ENCODE data around the gene JMJD8.

The JMJD8 gene

GRCh38 chr16:633336-634050, 50.6 kb downstream of the JMJD8 start:
- TF ChIP-seq, protein P1, sequence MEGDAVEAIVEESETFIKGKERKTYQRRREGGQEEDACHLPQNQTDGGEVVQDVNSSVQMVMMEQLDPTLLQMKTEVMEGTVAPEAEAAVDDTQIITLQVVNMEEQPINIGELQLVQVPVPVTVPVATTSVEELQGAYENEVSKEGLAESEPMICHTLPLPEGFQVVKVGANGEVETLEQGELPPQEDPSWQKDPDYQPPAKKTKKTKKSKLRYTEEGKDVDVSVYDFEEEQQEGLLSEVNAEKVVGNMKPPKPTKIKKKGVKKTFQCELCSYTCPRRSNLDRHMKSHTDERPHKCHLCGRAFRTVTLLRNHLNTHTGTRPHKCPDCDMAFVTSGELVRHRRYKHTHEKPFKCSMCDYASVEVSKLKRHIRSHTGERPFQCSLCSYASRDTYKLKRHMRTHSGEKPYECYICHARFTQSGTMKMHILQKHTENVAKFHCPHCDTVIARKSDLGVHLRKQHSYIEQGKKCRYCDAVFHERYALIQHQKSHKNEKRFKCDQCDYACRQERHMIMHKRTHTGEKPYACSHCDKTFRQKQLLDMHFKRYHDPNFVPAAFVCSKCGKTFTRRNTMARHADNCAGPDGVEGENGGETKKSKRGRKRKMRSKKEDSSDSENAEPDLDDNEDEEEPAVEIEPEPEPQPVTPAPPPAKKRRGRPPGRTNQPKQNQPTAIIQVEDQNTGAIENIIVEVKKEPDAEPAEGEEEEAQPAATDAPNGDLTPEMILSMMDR (IDR thresholded peaks at IDR 0.05; ENCODE audit: insufficient read depth, low read depth, low read length, missing control alignments) = no peak
- no peak overlapping the region for H3K4me3 ChIP-seq (ENCODE audit: low read length)
- DNase-seq (ENCODE audit: low read depth) = no peak

DNA sequence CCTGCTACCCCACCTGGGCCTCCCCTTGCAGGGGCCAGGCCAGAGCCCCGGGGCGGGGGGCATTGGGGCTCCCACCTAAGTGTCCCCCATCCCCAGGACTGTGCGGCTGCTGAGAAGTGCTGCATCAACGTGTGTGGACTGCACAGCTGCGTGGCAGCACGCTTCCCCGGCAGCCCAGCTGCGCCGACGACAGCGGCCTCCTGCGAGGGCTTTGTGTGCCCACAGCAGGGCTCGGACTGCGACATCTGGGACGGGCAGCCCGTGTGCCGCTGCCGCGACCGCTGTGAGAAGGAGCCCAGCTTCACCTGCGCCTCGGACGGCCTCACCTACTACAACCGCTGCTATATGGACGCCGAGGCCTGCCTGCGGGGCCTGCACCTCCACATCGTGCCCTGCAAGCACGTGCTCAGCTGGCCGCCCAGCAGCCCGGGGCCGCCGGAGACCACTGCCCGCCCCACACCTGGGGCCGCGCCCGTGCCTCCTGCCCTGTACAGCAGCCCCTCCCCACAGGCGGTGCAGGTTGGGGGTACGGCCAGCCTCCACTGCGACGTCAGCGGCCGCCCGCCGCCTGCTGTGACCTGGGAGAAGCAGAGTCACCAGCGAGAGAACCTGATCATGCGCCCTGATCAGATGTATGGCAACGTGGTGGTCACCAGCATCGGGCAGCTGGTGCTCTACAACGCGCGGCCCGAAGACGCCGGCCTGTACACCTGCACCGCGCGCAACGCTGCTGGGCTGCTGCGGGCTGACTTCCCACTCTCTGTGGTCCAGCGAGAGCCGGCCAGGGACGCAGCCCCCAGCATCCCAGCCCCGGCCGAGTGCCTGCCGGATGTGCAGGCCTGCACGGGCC, 51.4 kb downstream of the JMJD8 start:
- no peak for DNase-seq (ENCODE audit: low read depth)
- TF ChIP-seq, protein P1 (IDR thresholded peaks at IDR 0.05; ENCODE audit: insufficient read depth, low read depth, low read length, missing control alignments) = no peak
- no peak overlapping the region for H3K4me3 ChIP-seq (ENCODE audit: low read length)

GRCh38 chr16:631808-632358, 52.3 kb downstream of the JMJD8 start:
- DNase-seq (ENCODE audit: low read depth) = no peak
- no peak overlapping the region for H3K4me3 ChIP-seq (ENCODE audit: low read length)
- TF ChIP-seq, protein P1 (IDR thresholded peaks at IDR 0.05; ENCODE audit: insufficient read depth, low read depth, low read length, missing control alignments) = no peak
